HepG2 (cell line): ENCODE data around the gene KISS1R. TPM values are rescaled to one million over a fixed set of nuclear protein-coding genes. Genes with fewer than 3 reads are reported as not detected.

Experiments used
- ARNTL ChIP-seq: sonication (generic); formaldehyde crosslinking; IDR thresholded peaks from 2 replicates; pipeline ENCODE4 v1.4.0; 2020; ENCODE audit warnings: mild to moderate bottlenecking, missing genetic modification reagents
- HCFC1 ChIP-seq: fragments of 150-350 bp; IDR thresholded peaks from 2 replicates; pipeline ENCODE4 v1.6.1; 2014; ENCODE audit warnings: low read depth, low read length
- KDM4B ChIP-seq: sonication (generic); formaldehyde crosslinking; IDR thresholded peaks from 2 replicates; pipeline ENCODE4 v1.4.0; 2020; ENCODE audit warnings: missing genetic modification reagents
- POLR2G ChIP-seq: fragments of 200-400 bp; formaldehyde crosslinking; IDR thresholded peaks from 2 replicates; pipeline ENCODE4 v1.6.1; 2018; ENCODE audit warnings: mild to moderate bottlenecking, low read depth, low read length, moderate library complexity
- PRDM4 ChIP-seq: sonication (generic); formaldehyde crosslinking; IDR thresholded peaks from 2 replicates; pipeline ENCODE4 v1.9.0; 2021; ENCODE audit warnings: missing genetic modification reagents, borderline replicate concordance
- RELA ChIP-seq: sonication (generic); formaldehyde crosslinking; IDR thresholded peaks from 2 replicates; pipeline ENCODE4 v1.4.0; 2020; ENCODE audit warnings: missing genetic modification reagents
- RNF219 ChIP-seq: sonication (generic); formaldehyde crosslinking; IDR thresholded peaks from 2 replicates; pipeline ENCODE4 v1.5.0; 2020; ENCODE audit warnings: mild to moderate bottlenecking, missing genetic modification reagents
- SRSF4 ChIP-seq: fragments of 200-400 bp; formaldehyde crosslinking; IDR thresholded peaks from one replicate; pipeline ENCODE4 v1.6.1; 2018; ENCODE audit warnings: mild to moderate bottlenecking, low read depth, low read length, moderate library complexity; ENCODE audit not compliant: poor library complexity, severe bottlenecking
- ZBTB10 ChIP-seq: sonication (generic); formaldehyde crosslinking; IDR thresholded peaks from 2 replicates; pipeline ENCODE4 v1.4.0; 2020; ENCODE audit warnings: missing genetic modification reagents, borderline replicate concordance
- ZKSCAN1 ChIP-seq: fragments of 150-350 bp; IDR thresholded peaks from 2 replicates; pipeline ENCODE4 v1.6.1; 2014; ENCODE audit warnings: low read length
- ZNF24 ChIP-seq: fragments of 450-650 bp; IDR thresholded peaks from 2 replicates; pipeline ENCODE4 v1.6.1; 2017; ENCODE audit warnings: antibody characterized with exemption, mild to moderate bottlenecking
- ZNF251 ChIP-seq: sonication (generic); formaldehyde crosslinking; IDR thresholded peaks from 2 replicates; pipeline ENCODE4 v1.9.0; 2021; ENCODE audit warnings: mild to moderate bottlenecking, missing genetic modification reagents
- ZNF256 ChIP-seq: sonication (generic); formaldehyde crosslinking; conservative IDR thresholded peaks from 2 replicates; pipeline ENCODE4 v1.4.0; 2020; ENCODE audit warnings: missing genetic modification reagents
- ZNF556 ChIP-seq: sonication (generic); formaldehyde crosslinking; IDR thresholded peaks from 2 replicates; pipeline ENCODE4 v1.4.0; 2020; ENCODE audit warnings: mild to moderate bottlenecking, missing genetic modification reagents, borderline replicate concordance
- ZNF7 ChIP-seq: IDR thresholded peaks from 2 replicates; pipeline ENCODE4 v1.6.1; 2016; ENCODE audit warnings: missing biosample characterization, missing genetic modification reagents
- ZNF776 ChIP-seq: sonication (generic); formaldehyde crosslinking; IDR thresholded peaks from 2 replicates; pipeline ENCODE4 v1.4.0; 2020; ENCODE audit warnings: mild to moderate bottlenecking, missing genetic modification reagents
- ZXDC ChIP-seq: sonication (generic); formaldehyde crosslinking; IDR thresholded peaks from 2 replicates; pipeline ENCODE4 v1.5.0; 2020; ENCODE audit warnings: mild to moderate bottlenecking, missing genetic modification reagents
- polyA plus RNA-seq, 8 experiments: library from polyadenylated mRNA; depleted of rRNA in 3 of 8; stranded (reverse) in 7 of 8; unstranded in 1 of 8; fragments of >200 nt; fragmentation: Illumina TruSeq in 4 of 8; extraction: Trizol in 4 of 8; gene quantifications; 2 replicates each; pipeline versions ENCODE4 v1.2.1 to v1.2.3, GENCODE V29; 2011 to 2016; ENCODE audit warnings: low read depth in 4 of 8, missing spikeins in 1 of 8, mixed read lengths in 1 of 8; ENCODE audit not compliant: insufficient read depth in 1 of 8
- total RNA-seq, 5 experiments: library from RNA; depleted of rRNA; stranded (reverse); fragments of >200 nt; fragmentation: Illumina TruSeq; extraction: Trizol; gene quantifications; 2 replicates each; pipeline ENCODE4 v1.2.3, GENCODE V29; 2016; ENCODE audit warnings: low read depth in 1 of 5

KISS1R gene
- total and polyA plus RNA-seq, 2 of the 13 experiments (the other 11 are each of a cell fraction or from before 2014, with no cell fraction given): 1.1 to 10.2 TPM

- TF ChIP-seq PRDM4 (no peak), ZKSCAN1 (no peak), ZNF556 (CRISPR knock-in tag) (no peak), RNF219 (CRISPR knock-in tag) (no peak), ZXDC (CRISPR knock-in tag) (no peak), ZNF24 (no peak), ZBTB10 (CRISPR knock-in tag) (no peak), ARNTL (CRISPR knock-in tag) (no peak), ZNF776 (CRISPR knock-in tag) (0 out of 2 replicates have a peak, but pooled peaks have one; percentile 18), ZNF7 (CRISPR knock-in tag) (no peak), SRSF4 (no peak), ZNF251 (CRISPR knock-in tag) (no peak), KDM4B (CRISPR knock-in tag) (no peak), POLR2G (peak; percentile 40; the same call in 1 of the 2 replicates), RELA (no peak), ZNF256 (CRISPR knock-in tag) (no peak), HCFC1 (no peak)
- TF ChIP-seq, all 625 proteins: peak for 6
These were observed 48.5 kb upstream of the KISS1R start (continued) for GRCh38 chr19:868458-869244.
